ENCODE measurements around the gene ANKRD33B.

ANKRD33B gene

DNA sequence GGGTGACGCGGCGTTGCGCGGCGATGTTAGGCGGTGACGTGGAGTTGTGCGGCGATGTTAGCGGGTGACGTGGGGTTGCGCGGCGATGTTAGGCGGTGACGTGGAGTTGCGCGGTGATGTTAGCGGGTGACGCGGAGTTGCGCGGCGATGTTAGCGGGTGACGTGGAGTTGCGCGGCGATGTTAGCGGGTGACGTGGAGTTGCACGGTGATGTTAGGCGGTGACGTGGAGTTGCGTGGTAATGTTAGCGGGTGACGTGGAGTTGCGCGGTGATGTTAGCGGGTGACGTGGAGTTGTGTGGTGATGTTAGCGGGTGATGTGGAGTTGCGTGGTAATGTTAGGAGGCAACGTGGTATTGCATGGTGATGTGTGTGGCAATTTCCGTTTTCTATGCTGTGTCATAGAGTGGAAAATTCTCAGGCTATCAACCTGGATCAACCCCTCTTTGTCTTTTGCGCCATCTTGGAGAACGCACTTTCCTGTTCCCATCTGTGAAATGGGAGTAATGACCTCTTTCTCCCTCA is 76.0 kb downstream of the ANKRD33B start:
- DNase-seq, result no peak

GRCh38 chr5:10642367-10642766 is 78.5 kb downstream of the ANKRD33B start:
- no peak for DNase-seq

DNA sequence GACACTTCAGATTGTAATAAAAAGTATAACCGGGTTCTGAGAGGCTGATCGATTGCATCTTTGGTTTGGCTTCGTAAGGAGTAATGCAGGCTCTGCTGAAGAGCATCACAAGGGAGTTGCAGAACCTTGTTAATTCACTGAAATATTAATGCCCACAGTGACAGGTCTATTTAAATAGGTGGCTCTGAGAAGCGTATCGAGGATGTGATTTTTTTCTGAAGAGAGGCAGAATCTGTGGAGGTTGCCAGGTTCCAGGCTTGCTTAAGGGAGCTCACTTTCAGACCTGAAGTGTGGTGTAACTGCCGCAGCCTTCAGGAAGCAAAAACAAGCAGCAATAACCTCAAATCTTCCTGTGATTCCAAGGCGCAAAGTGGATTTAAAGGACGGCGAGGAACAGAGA is 80.3 kb downstream of the ANKRD33B start:
- DNase-seq, result no peak

DNA sequence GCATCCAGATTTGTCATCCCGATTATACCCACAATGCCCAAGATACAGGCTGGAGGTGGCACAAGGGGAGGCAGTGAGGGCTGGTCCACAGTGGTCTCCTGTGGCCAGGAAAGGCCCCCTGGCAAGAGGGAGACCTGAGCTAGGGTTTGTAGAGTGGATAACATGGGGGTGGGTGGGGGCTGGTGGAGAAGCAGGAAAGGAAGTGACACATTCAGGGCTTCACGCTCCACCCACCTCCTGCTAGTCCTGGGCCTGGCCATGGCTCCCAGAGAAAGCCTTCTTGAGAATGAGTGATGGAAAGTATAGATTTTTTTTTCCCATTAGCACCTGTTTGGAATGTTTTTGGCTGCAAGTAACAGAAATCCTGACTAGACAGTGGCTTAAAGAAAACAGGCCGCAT is 81.3 kb downstream of the ANKRD33B start:
- no peak for DNase-seq

- DNase-seq, result no peak
Observed at GRCh38 chr5:10645671-10646070, 81.8 kb downstream of the ANKRD33B start.

GRCh38 chr5:10647640-10648039 is 83.8 kb downstream of the ANKRD33B start:
- no peak for DNase-seq

GRCh38 chr5:10648806-10649665 is 85.2 kb downstream of the ANKRD33B start:
- no peak for DNase-seq

GRCh38 chr5:10649666-10650380 is 86.0 kb downstream of the ANKRD33B start:
- no peak for DNase-seq

DNA sequence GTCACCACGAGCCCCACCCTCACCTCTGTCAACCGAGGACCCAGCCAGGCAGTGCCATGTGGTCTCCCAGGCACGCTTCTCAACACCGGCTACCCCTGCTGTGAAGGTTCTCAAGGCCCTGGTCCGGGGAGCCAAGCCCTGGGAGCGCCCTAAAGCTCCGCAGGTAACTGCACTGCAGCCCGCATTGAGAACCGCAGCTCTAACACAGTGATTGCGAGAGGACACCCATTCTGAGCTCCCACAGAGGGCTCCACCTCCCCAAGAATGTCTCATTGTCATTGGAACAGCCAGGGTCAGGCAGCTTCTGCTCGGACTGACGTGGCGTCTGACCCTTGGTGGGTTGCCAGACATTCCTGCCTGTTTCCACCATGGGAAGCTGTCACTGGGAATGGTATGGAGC is 88.3 kb downstream of the ANKRD33B start:
- no peak for DNase-seq

GRCh38 chr5:10652606-10653005 is 88.7 kb downstream of the ANKRD33B start:
- DNase-seq, result no peak

GRCh38 chr5:10653043-10653442 is 89.2 kb downstream of the ANKRD33B start:
- no peak for DNase-seq

DNA sequence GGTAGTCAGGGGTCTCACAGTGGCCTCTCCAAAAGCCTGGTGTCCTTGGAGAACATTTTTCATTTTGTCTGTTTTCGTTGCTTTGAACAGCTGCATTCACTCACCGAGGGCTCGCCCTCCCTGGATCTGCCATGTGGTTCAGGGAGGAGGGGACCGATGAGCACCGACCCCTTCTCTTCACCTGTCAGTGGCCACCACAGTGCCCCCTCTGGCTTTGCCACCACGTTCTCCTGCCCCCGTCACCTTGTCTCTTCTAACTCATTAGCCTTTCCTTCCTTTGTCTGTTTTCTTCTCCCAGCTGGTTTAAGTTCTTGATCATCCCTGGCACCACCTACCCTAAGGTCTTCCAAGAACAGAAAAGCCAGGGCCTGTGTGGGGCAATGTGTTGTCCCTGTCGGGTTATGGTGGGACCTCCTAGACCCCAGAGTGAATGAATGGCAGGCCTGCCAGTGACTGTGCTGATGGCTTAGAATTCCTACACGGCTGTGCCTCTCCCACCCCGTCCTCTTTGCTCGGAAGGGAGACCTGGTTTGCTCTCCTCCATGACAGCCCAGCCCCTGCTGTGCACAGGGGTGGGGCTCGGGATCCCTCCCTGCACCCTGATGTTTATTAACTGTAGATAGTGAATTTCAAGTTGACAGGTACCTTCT is 90.0 kb downstream of the ANKRD33B start:
- no peak for DNase-seq

DNA sequence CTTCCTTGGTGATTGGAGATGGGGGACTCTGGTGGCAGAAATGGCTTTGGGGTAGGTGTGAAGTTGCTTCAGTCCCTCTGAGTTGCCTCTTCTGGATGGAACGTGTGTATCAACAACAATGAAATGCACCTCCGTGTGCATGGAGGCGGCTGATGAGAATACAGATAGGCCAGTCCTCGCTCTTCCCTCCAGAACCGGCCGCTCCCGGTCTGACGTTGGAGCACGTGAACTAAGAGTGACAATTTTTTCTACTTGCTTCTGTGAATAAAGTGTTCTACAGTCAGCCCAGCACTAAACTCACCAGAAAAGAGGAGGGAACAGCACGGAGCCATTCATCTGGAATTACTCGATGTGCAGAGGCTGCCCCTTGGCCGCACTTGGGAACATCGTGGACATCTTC is 90.7 kb downstream of the ANKRD33B start:
- no peak for DNase-seq

- DNase-seq, result no peak
Observed at GRCh38 chr5:10655161-10655971, 91.5 kb downstream of the ANKRD33B start.

GRCh38 chr5:10655972-10656830 is 92.3 kb downstream of the ANKRD33B start:
- DNase-seq, result no peak

- DNase-seq, result no peak
Observed at GRCh38 chr5:10658265-10658664, 94.4 kb downstream of the ANKRD33B start.

GRCh38 chr5:10660135-10660534 is 96.3 kb downstream of the ANKRD33B start:
- no peak for DNase-seq

DNA sequence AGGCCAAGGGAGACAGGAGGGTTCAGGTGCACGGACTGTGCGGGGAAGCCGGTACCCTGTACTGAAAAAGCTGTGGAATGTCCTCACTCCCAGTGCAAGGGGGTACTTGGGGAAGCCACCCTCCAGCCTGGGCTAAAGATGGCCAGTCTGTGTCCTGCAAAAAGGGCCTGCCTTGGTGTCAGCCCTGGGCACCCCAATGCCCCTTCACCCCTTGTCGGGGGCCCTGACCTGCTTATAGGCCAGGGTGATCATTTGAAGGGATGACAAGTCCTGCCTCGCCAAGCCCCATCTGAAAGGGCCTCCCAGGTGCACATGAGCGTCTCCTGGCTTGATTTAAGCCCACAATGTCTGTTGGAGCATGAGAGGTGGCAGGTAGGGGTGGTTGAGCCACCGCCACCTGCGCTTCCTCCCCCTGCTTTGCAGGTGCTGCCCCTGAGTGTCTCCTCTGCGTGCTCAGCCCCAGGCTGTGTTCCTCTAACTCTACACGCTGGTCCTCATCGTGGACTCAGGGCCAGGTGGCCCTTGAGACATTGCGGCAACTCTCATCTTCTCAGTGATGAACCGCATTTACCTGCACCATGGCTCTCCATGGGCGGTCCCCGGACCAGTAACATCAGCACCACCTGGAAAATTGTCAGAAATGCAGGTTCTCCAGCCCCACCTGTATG is 97.0 kb downstream of the ANKRD33B start:
- DNase-seq, result no peak

DNA sequence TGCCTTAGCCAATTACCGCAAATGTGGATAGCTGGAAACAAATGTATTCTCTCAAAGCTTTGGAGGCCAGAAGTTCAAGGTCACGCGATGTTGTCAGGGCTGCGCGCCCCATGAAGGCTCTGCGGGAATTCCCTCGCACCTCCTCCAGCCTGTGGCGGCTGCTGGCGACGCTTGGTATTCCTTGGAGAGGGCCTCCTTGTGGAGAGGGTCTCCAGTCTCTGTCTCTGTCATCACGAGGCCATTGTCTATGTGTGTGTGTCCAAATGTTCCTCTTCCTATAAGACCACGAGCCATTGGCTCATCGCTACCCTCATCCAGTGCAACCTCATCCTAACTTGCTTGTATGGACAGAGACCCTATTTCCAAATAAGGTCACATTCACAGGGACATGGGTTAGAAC is 97.5 kb downstream of the ANKRD33B start:
- no peak for DNase-seq

DNA sequence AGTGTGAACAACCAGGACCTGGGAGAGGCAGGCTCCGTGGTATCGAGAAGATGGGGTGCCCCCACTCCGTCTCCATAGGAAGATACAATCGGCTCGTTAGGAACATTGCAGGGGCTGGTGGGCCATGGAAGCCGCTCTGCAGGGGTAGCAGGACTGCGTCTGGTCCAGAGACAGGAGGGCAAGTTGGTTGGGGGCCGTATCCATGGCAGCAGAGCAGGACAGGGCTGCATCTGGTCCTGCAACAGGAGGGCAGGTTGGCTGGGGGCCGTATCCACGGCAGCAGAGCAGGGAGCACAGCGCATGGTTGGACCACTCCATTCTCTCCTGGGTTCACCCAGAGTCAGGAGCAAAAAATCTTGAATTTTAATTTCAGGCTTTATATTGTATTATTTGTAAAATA is 98.2 kb downstream of the ANKRD33B start:
- DNase-seq, result no peak
